Measurements from ENCODE around the gene TNFSF10. TPM values are rescaled to one million over a fixed set of nuclear protein-coding genes. Genes with fewer than 3 reads are reported as not detected.

The TNFSF10 gene
- total RNA-seq, 1 experiment from 2014 or later = 21.4 TPM

- intact Hi-C loops (cut with micrococcal nuclease; ENCODE audit: unreplicated experiment) = no loop called here
- no peak for TF ChIP-seq CTCF (conservative IDR thresholded peaks at IDR 0.05)
- TF ChIP-seq EZH2 (IDR thresholded peaks at IDR 0.05; ENCODE audit: low read depth) = no peak
- BruUV-seq (replicated peaks) = no TSS peak
- peaks cover 25% of the 10 kb centered on the region for H3K4me1 ChIP-seq (replicated peaks; ENCODE audit: insufficient read depth)
- peak in 1 of 2 experiments; percentile 79 for DNase-seq
- no peak overlapping the region for H3K4me3 ChIP-seq
- H3K9me2 ChIP-seq (ENCODE audit: insufficient read depth) = no peaks in the 10 kb centered on the region
- H2AFZ ChIP-seq = no peak overlapping the region
- peak overlapping the region; percentile 24 for H3K4me2 ChIP-seq
- peaks cover 18% of the 10 kb centered on the region for H3F3A ChIP-seq (ENCODE audit: insufficient read depth, low read depth)
- no peak overlapping the region for H3K27ac ChIP-seq
- ChIA-PET CTCF (no interaction called here), POLR2A (ENCODE audit: unreplicated experiment) (no interaction called here)
- H3K79me2 ChIP-seq (ENCODE audit: low read depth) = no peaks in the 10 kb centered on the region
- H4K20me1 ChIP-seq (ENCODE audit: insufficient read depth) = no peaks in the 10 kb centered on the region
- H3K36me3 ChIP-seq (ENCODE audit: low read depth) = no peaks in the 10 kb centered on the region
- 0 out of 2 replicates have a peak, but pooled peaks cover 6% of the 10 kb centered on the region for H3K9me3 ChIP-seq (ENCODE audit: insufficient read depth, low read depth)
- no peaks in the 10 kb centered on the region for H3K27me3 ChIP-seq (ENCODE audit: insufficient read depth, low read depth)
Observed at GRCh38 chr3:172536505-172536904, 13.3 kb upstream of the TNFSF10 start.

- CTCF ChIA-PET = interaction anchor here (0.7 kb wide), 1 partner anchor 54 kb away, joined by 3 read pairs; no protein-coding TSS in a partner anchor
- H3K27me3 ChIP-seq (ENCODE audit: insufficient read depth, low read depth) = no peaks in the 10 kb centered on the region
- H3K9me2 ChIP-seq (ENCODE audit: insufficient read depth) = no peaks in the 10 kb centered on the region
- no peaks in the 10 kb centered on the region for H3K79me2 ChIP-seq (ENCODE audit: low read depth)
- no peaks in the 10 kb centered on the region for H3K9me3 ChIP-seq (ENCODE audit: insufficient read depth, low read depth)
- H3K4me3 ChIP-seq = no peak overlapping the region
- H3K4me1 ChIP-seq (replicated peaks; ENCODE audit: insufficient read depth) = no peaks in the 10 kb centered on the region
- no TSS peak for BruUV-seq (replicated peaks)
- intact Hi-C loops (cut with micrococcal nuclease; ENCODE audit: unreplicated experiment) = no loop called here
- H3K4me2 ChIP-seq = no peak overlapping the region
- 0 out of 2 replicates have a peak, but pooled peaks cover 3% of the 10 kb centered on the region for H3F3A ChIP-seq (ENCODE audit: insufficient read depth, low read depth)
- no peak overlapping the region for H3K27ac ChIP-seq
- no peak for DNase-seq
- H4K20me1 ChIP-seq (ENCODE audit: insufficient read depth) = no peaks in the 10 kb centered on the region
- TF ChIP-seq EZH2 (IDR thresholded peaks at IDR 0.05; ENCODE audit: low read depth) = no peak
- TF ChIP-seq CTCF (conservative IDR thresholded peaks at IDR 0.05) = no peak
- no peak overlapping the region for H2AFZ ChIP-seq
- no peaks in the 10 kb centered on the region for H3K36me3 ChIP-seq (ENCODE audit: low read depth)
- POLR2A ChIA-PET (ENCODE audit: unreplicated experiment) = no interaction called here
Observed at GRCh38 chr3:172530566-172530965, 7.3 kb upstream of the TNFSF10 start.

GRCh38 chr3:172530101-172530561, 6.9 kb upstream of the TNFSF10 start:
- ChIA-PET POLR2A (ENCODE audit: unreplicated experiment) (no interaction called here), CTCF (interaction anchor here (0.7 kb wide), 1 partner anchor 53 kb away, joined by 3 read pairs; no protein-coding TSS in a partner anchor)
- Histone ChIP-seq H3K4me3 (no peak overlapping the region), H2AFZ (no peak overlapping the region), H3K27me3 (ENCODE audit: insufficient read depth, low read depth) (no peaks in the 10 kb centered on the region), H3K4me1 (replicated peaks; ENCODE audit: insufficient read depth) (no peaks in the 10 kb centered on the region), H3K9me3 (ENCODE audit: insufficient read depth, low read depth) (no peaks in the 10 kb centered on the region), H3F3A (ENCODE audit: insufficient read depth, low read depth) (0 out of 2 replicates have a peak, but pooled peaks cover 3% of the 10 kb centered on the region), H3K9me2 (ENCODE audit: insufficient read depth) (no peaks in the 10 kb centered on the region), H3K27ac (no peak overlapping the region), H3K36me3 (ENCODE audit: low read depth) (no peaks in the 10 kb centered on the region), H4K20me1 (ENCODE audit: insufficient read depth) (no peaks in the 10 kb centered on the region), H3K4me2 (no peak overlapping the region), H3K79me2 (ENCODE audit: low read depth) (no peaks in the 10 kb centered on the region)
- intact Hi-C loops (cut with micrococcal nuclease; ENCODE audit: unreplicated experiment) = no loop called here
- no peak for DNase-seq
- TF ChIP-seq CTCF (conservative IDR thresholded peaks at IDR 0.05) (no peak), EZH2 (IDR thresholded peaks at IDR 0.05; ENCODE audit: low read depth) (no peak)
- BruUV-seq (replicated peaks) = no TSS peak
